HCT116 (cell line): Measurements from ENCODE around the gene NDUFA11. TPM values are rescaled to one million over a fixed set of nuclear protein-coding genes. Genes with fewer than 3 reads are reported as not detected.

ENCODE experiments used
- ATAC-seq: fragments of 200-7000 bp; cut with Tn5 transposase; 2 replicates; pipeline ENCODE4 v1.9.1; 2020; ENCODE audit warnings: mild to moderate bottlenecking, moderate library complexity
- BruUV-seq: library from RNA; stranded (reverse); fragments of 400-500 nt; replicated peaks from 2 replicates; lab custom pipeline; 2021; lab: Mats Ljungman, UMichigan
- CTCF ChIA-PET: fragments of 300-600 bp; sonication (Branson Sonifier 250); formaldehyde crosslinking; loops from one replicate; lab custom pipeline; 2021; ENCODE audit warnings: antibody characterized with exemption; lab: Charles Lee
- POLR2A ChIA-PET: fragments of 300-600, 350-600 bp; sonication (Branson Sonifier 250); formaldehyde crosslinking; loops from one replicate; lab custom pipeline; 2021; ENCODE audit warnings: antibody characterized with exemption; lab: Charles Lee
- RAD21 ChIA-PET, 2 experiments: fragments of 300-600 bp; sonication (Branson Sonifier 250); formaldehyde crosslinking; loops; one replicate each; lab custom pipeline; 2023; ENCODE audit warnings: low total read pairs in 2 of 2; ENCODE audit not compliant: uncharacterized antibody in 2 of 2, unreplicated experiment in 2 of 2, low non-redundant PET in 1 of 2; lab: Charles Lee
- DNase-seq: peaks from one replicate; pipeline ENCODE4 v3.0.0-alpha.2; 2010; ENCODE audit warnings: low read depth, low spot score
- H2AFZ ChIP-seq: fragments of 200-600 bp; shearing (Covaris generic), sonication (generic); 2 replicates; pipeline ENCODE4 v1.6.1; 2017; ENCODE audit warnings: low read depth, mixed run types, mixed read lengths, antibody characterized with exemption, low read length; ENCODE audit not compliant: poor library complexity, severe bottlenecking
- H3K27ac ChIP-seq: 2 replicates; pipeline ENCODE4 v1.5.1; 2012; ENCODE audit warnings: low read depth, low read length
- H3K27me3 ChIP-seq: fragments of 200-600 bp; sonication (generic); 2 replicates; pipeline ENCODE4 v1.6.1; 2016; ENCODE audit warnings: mixed run types, low read length, mixed read lengths; ENCODE audit not compliant: insufficient read depth
- H3K36me3 ChIP-seq, 2 experiments: fragments of 200-500 bp in 1 of 2; fragments of 200-600 bp in 1 of 2; sonication (Bioruptor generic) in 1 of 2; sonication (generic) in 1 of 2; 2 replicates each; pipeline versions ENCODE4 v1.5.1 to v1.6.1; 2014 to 2016; ENCODE audit warnings: low read length in 2 of 2, inconsistent platforms in 1 of 2, mixed read lengths in 1 of 2, mixed run types in 1 of 2; ENCODE audit not compliant: insufficient read depth in 2 of 2, control insufficient read depth in 1 of 2
- H3K4me1 ChIP-seq, 2 experiments: fragments of 200-600 bp in 1 of 2; sonication (generic) in 1 of 2; 2 replicates each; pipeline versions ENCODE4 v1.5.1 to v1.6.1; 2012 to 2017; ENCODE audit warnings: low read length in 2 of 2, inconsistent platforms in 1 of 2, mild to moderate bottlenecking in 1 of 2, mixed read lengths in 1 of 2, mixed run types in 1 of 2, moderate library complexity in 1 of 2; ENCODE audit not compliant: insufficient read depth in 2 of 2, control insufficient read depth in 1 of 2
- H3K4me2 ChIP-seq: fragments of 200-600 bp; sonication (generic); 2 replicates; pipeline ENCODE4 v1.6.1; 2017; ENCODE audit warnings: mixed run types, low read length, mixed read lengths
- H3K4me3 ChIP-seq, 2 experiments: fragments of 200-600 bp in 1 of 2; sonication (generic) in 1 of 2; replicated peaks in 1 of 2; 2 replicates each; pipeline ENCODE4 v1.5.1; 2011 to 2016; ENCODE audit warnings: low read length in 2 of 2, control low read depth in 1 of 2, low read depth in 1 of 2, mild to moderate bottlenecking in 1 of 2, mixed read lengths in 1 of 2, mixed run types in 1 of 2
- H3K79me2 ChIP-seq: fragments of 200-600 bp; sonication (generic); 2 replicates; pipeline ENCODE4 v1.6.1; 2017; ENCODE audit warnings: mild to moderate bottlenecking, mixed run types, low read length, moderate library complexity, mixed read lengths; ENCODE audit not compliant: insufficient read depth
- H3K9ac ChIP-seq: fragments of 200-600 bp; sonication (generic); 2 replicates; pipeline ENCODE4 v1.6.1; 2016; ENCODE audit warnings: low read length, mixed read lengths
- H3K9me2 ChIP-seq: fragments of 200-600 bp; sonication (generic), shearing (Covaris generic); 2 replicates; pipeline ENCODE4 v1.6.1; 2017; ENCODE audit warnings: mixed run types, mild to moderate bottlenecking, moderate library complexity; ENCODE audit not compliant: insufficient read depth
- H3K9me3 ChIP-seq, 2 experiments: fragments of 200-500 bp in 1 of 2; fragments of 200-600 bp in 1 of 2; sonication (Bioruptor generic) in 1 of 2; sonication (generic) in 1 of 2; 2 replicates each; pipeline ENCODE4 v1.6.1; 2014 to 2017; ENCODE audit warnings: low read length in 2 of 2, mixed read lengths in 2 of 2, inconsistent platforms in 1 of 2, low read depth in 1 of 2, mild to moderate bottlenecking in 1 of 2, mixed run types in 1 of 2, moderate library complexity in 1 of 2; ENCODE audit not compliant: control insufficient read depth in 1 of 2, insufficient read depth in 1 of 2
- H4K20me1 ChIP-seq: fragments of 200-600 bp; sonication (generic), shearing (Covaris generic); 2 replicates; pipeline ENCODE4 v1.6.1; 2017; ENCODE audit warnings: mixed run types, mild to moderate bottlenecking, moderate library complexity; ENCODE audit not compliant: insufficient read depth
- CBX3 ChIP-seq: IDR thresholded peaks from 2 replicates; pipeline ENCODE4 v1.6.1; 2012; ENCODE audit warnings: low read depth
- EZH2phosphoT487 ChIP-seq: fragments of 200-600 bp; IDR thresholded peaks from 2 replicates; pipeline ENCODE4 v1.6.1; 2018; ENCODE audit warnings: antibody characterized with exemption, borderline replicate concordance
- FOSL1 ChIP-seq: IDR thresholded peaks from 2 replicates; pipeline ENCODE4 v1.6.1; 2012; ENCODE audit warnings: low read depth
- RAD21 ChIP-seq: IDR thresholded peaks from 2 replicates; pipeline ENCODE4 v1.6.1; 2012; ENCODE audit warnings: low read depth, mild to moderate bottlenecking
- SP1 ChIP-seq: IDR thresholded peaks from 2 replicates; pipeline ENCODE4 v1.6.1; 2012; ENCODE audit warnings: low read depth
- SRF ChIP-seq: IDR thresholded peaks from 2 replicates; pipeline ENCODE4 v1.6.1; 2012; ENCODE audit warnings: low read depth
- TCF7L2 ChIP-seq: IDR thresholded peaks from 2 replicates; pipeline ENCODE4 v1.7.0; 2011; ENCODE audit warnings: borderline replicate concordance, inconsistent platforms; ENCODE audit not compliant: insufficient read depth, insufficient read length; ENCODE audit errors: extremely low read depth
- YY1 ChIP-seq: IDR thresholded peaks from 2 replicates; pipeline ENCODE4 v1.6.1; 2011; ENCODE audit warnings: low read length, low read depth, moderate library complexity, mild to moderate bottlenecking; ENCODE audit not compliant: insufficient replicate concordance; ENCODE audit errors: extremely low read depth
- ZFX ChIP-seq: fragments of 450-650 bp; IDR thresholded peaks from 2 replicates; pipeline ENCODE4 v1.6.1; 2017
- ZNF274 ChIP-seq: fragments of 200-500 bp; sonication (Bioruptor generic); IDR thresholded peaks from 2 replicates; pipeline ENCODE4 v1.6.1; 2014; ENCODE audit warnings: mild to moderate bottlenecking, low read depth, low read length, inconsistent platforms
- intact Hi-C: fragments of 100-400 bp; cut with micrococcal nuclease; formaldehyde crosslinking; loops from 2 replicates; pipeline ENCODE4 v1.10.0; 2022
- total RNA-seq: library from RNA; stranded (reverse); gene quantifications from one replicate; pipeline ENCODE4 v1.2.1, GENCODE V29; 2021; ENCODE audit not compliant: unreplicated experiment
- TF ChIP-seq, protein P1 (sequence below), 3 experiments: fragments of 200-600 bp in 1 of 3; sonication (generic) in 1 of 3; IDR thresholded peaks in 2 of 3; conservative IDR thresholded peaks in 1 of 3; 2 replicates each; pipeline ENCODE4 v1.5.1; 2012 to 2017; ENCODE audit warnings: low read depth in 2 of 3, low read length in 2 of 3, antibody characterized with exemption in 1 of 3, borderline replicate concordance in 1 of 3, control low read depth in 1 of 3, mild to moderate bottlenecking in 1 of 3, mixed read lengths in 1 of 3, mixed run types in 1 of 3, moderate library complexity in 1 of 3; ENCODE audit not compliant: insufficient read depth in 1 of 3

Gene NDUFA11
- total RNA-seq, 1 experiment from 2014 or later: 311 TPM

DNA sequence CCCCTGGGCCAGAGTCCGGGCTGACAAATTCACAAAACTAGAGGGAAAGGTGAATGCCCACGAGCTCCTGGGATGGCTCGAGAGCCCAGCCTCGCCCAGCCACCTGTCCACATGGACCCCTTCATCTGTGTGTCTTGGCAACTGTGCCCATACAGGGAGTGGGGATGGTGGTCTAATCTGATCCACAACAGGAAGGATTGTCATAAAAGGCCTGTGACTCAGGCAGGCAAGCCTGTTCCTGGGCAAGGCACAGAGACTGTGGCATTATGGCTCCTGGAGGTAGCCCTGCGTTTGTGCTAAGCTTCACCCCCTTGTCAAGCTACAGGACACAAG is 30.4 kb upstream of the NDUFA11 start:
- peaks cover 22% of the 10 kb centered on the region; the same call in 1 of the 2 replicates for H3K79me2 ChIP-seq
- ChIA-PET RAD21 (no interaction called here), POLR2A (no interaction called here)
- no peaks in the 10 kb centered on the region for H3K27me3 ChIP-seq
- H3K4me3 ChIP-seq: no peak overlapping the region
- no peak overlapping the region for H2AFZ ChIP-seq
- no peak for DNase-seq
- H3K9me3 ChIP-seq: no peaks in the 10 kb centered on the region
- H4K20me1 ChIP-seq: no peaks in the 10 kb centered on the region
- intact Hi-C loops: no loop called here
- no peaks in the 10 kb centered on the region for H3K9me2 ChIP-seq
- H3K9ac ChIP-seq: no peak overlapping the region
- no peak for TF ChIP-seq SP1
- no peak for TF ChIP-seq RAD21
- no peak for TF ChIP-seq ZFX
- TF ChIP-seq, protein P1, sequence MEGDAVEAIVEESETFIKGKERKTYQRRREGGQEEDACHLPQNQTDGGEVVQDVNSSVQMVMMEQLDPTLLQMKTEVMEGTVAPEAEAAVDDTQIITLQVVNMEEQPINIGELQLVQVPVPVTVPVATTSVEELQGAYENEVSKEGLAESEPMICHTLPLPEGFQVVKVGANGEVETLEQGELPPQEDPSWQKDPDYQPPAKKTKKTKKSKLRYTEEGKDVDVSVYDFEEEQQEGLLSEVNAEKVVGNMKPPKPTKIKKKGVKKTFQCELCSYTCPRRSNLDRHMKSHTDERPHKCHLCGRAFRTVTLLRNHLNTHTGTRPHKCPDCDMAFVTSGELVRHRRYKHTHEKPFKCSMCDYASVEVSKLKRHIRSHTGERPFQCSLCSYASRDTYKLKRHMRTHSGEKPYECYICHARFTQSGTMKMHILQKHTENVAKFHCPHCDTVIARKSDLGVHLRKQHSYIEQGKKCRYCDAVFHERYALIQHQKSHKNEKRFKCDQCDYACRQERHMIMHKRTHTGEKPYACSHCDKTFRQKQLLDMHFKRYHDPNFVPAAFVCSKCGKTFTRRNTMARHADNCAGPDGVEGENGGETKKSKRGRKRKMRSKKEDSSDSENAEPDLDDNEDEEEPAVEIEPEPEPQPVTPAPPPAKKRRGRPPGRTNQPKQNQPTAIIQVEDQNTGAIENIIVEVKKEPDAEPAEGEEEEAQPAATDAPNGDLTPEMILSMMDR (IDR thresholded peaks at IDR 0.05 in 2 of 3, conservative IDR thresholded peaks at IDR 0.05 in 1 of 3; ENCODE audit: borderline replicate concordance in 1 of 3, insufficient read depth in 1 of 3, low read depth in 2 of 3, low read length in 2 of 3): no peak
- no peak for TF ChIP-seq ZNF274
- TF ChIP-seq, all 23 proteins: peak for 0
- no peak for ATAC-seq
- no TSS peak for BruUV-seq
- CTCF ChIA-PET: no interaction called here
- Histone ChIP-seq H3K4me1 (no peaks in the 10 kb centered on the region), H3K36me3 (peaks cover 10 to 41% of the 10 kb centered on the region in 2 experiments; a peak in 3 of 4 replicates), H3K27ac (no peak overlapping the region), H3K4me2 (no peak overlapping the region)

DNA sequence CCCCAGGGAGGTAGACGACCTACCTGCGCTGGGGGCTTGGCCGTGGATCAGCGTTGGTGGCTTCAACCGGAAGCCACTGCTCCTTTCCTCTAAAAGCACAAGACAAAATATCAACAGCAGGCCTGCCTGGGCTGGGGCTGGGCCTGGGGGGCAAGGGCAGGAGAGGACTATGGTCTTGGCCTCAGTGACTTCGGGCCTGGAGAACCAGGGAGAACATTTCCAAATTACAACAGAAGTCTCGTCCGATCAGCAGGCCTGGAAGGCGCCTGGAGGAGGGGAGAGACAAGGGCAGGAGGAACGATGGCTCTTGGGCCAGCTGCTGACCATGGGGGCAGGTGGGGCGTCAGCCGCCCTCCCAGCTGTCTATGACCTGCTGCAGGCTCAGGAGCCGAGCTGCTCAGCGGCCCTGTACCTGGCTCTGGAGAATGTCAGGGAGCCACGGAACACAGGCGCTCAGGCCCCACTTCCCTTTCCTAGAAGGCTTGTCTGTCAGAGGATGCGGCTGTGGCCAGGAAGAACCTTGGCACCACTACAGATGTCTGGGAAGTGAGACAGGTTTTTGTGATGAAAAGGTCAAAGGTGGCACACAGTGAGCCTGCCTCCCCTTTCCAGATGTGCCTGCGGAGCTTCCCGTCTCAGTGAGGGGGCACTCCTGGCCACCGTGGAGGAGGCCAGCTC is 29.9 kb upstream of the NDUFA11 start:
- POLR2A ChIA-PET: no interaction called here
- peaks cover 12 to 44% of the 10 kb centered on the region in 2 experiments; a peak in 3 of 4 replicates for H3K36me3 ChIP-seq
- no peak for DNase-seq
- TF ChIP-seq EZH2phosphoT487 (no peak), ZFX (no peak), YY1 (no peak), RAD21 (no peak), SP1 (no peak), CBX3 (no peak), SRF (no peak), TCF7L2 (no peak), ZNF274 (no peak), FOSL1 (no peak)
- TF ChIP-seq, protein P1 (IDR thresholded peaks at IDR 0.05 in 2 of 3, conservative IDR thresholded peaks at IDR 0.05 in 1 of 3; ENCODE audit: borderline replicate concordance in 1 of 3, insufficient read depth in 1 of 3, low read depth in 2 of 3, low read length in 2 of 3): no peak
- TF ChIP-seq, all 23 proteins: peak for 0
- Histone ChIP-seq H3K79me2 (peaks cover 22% of the 10 kb centered on the region; the same call in 1 of the 2 replicates), H3K9me3 (no peaks in the 10 kb centered on the region), H3K27me3 (no peaks in the 10 kb centered on the region), H3K27ac (no peak overlapping the region), H3K4me1 (no peaks in the 10 kb centered on the region), H4K20me1 (no peaks in the 10 kb centered on the region), H3K9ac (no peak overlapping the region), H3K9me2 (no peaks in the 10 kb centered on the region), H3K4me2 (no peak overlapping the region), H3K4me3 (no peak overlapping the region), H2AFZ (no peak overlapping the region)
- CTCF ChIA-PET: no interaction called here
- RAD21 ChIA-PET: no interaction called here
- intact Hi-C loops: no loop called here
- BruUV-seq: no TSS peak
- ATAC-seq: no peak
